ENCODE measurements around the gene GNB3. TPM values are rescaled to one million over a fixed set of nuclear protein-coding genes. Genes with fewer than 3 reads are reported as not detected.

GNB3 gene
- total RNA-seq, 1 experiment from 2014 or later = 14.0 TPM

DNA sequence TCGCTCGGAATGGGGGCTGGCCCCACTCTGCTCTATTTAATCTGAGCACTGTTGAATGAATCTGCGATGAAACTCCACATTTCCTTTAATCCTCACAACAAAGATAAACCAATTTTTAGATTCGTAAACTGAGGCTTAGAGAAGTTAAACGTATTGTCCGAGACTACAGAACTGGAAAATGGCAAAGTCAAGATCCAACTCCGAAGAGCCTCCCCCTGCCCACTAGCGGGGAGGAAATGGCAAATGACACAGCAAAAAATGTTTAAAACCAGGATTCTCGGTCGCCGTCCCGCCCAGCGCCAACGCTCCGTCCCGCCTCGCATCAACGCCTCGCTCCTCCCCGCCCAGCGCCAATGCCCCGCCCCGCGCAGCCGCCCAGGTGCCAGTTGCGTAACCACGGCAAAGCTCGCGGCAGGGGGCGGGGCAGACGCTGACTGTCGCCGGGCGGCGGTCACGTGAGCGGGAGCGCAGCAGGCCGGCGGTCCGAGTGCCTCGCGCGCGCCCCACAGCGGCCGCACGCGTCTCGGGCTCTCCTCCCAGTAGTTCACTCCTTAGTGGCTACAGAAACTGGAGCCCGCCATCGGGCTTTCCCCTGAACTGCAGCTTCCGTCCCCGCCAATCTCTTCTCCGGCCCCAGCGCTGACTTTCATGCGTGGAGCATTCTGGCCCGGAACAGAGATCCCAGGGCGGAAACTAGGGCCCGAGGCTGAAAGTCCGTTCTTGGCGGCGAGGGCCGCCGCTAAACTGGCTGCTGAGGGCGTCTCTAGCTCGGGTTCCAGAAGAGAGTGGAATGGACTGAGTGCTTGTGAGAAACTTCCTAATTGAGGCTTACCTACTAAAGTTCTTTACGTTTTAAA is 50.3 kb downstream of the GNB3 start (continued):
- TF ChIP-seq ZNF232 (CRISPR knock-in tag; IDR thresholded peaks at IDR 0.05) = 0 out of 2 replicates have a peak, but pooled peaks have one; percentile 73
- 0 out of 2 replicates have a peak, but pooled peaks have one; percentile 65 for TF ChIP-seq CBFB (CRISPR knock-in tag; IDR thresholded peaks at IDR 0.05; ENCODE audit: low read depth)
- peak; percentile 56; the same call in 1 of the 2 replicates for TF ChIP-seq GABPB1 (CRISPR knock-in tag; IDR thresholded peaks at IDR 0.05)
- no peak for TF ChIP-seq JUN (CRISPR knock-in tag; IDR thresholded peaks at IDR 0.05)
- TF ChIP-seq NFYB (CRISPR knock-in tag; conservative IDR thresholded peaks at IDR 0.05; ENCODE audit: low read depth) = no peak
- 0 out of 2 replicates have a peak, but pooled peaks have one; percentile 56 for TF ChIP-seq ZNF416 (CRISPR knock-in tag; IDR thresholded peaks at IDR 0.05)
- TF ChIP-seq, protein P1, sequence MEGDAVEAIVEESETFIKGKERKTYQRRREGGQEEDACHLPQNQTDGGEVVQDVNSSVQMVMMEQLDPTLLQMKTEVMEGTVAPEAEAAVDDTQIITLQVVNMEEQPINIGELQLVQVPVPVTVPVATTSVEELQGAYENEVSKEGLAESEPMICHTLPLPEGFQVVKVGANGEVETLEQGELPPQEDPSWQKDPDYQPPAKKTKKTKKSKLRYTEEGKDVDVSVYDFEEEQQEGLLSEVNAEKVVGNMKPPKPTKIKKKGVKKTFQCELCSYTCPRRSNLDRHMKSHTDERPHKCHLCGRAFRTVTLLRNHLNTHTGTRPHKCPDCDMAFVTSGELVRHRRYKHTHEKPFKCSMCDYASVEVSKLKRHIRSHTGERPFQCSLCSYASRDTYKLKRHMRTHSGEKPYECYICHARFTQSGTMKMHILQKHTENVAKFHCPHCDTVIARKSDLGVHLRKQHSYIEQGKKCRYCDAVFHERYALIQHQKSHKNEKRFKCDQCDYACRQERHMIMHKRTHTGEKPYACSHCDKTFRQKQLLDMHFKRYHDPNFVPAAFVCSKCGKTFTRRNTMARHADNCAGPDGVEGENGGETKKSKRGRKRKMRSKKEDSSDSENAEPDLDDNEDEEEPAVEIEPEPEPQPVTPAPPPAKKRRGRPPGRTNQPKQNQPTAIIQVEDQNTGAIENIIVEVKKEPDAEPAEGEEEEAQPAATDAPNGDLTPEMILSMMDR (IDR thresholded peaks at IDR 0.05) = peak; percentile 35
- TF ChIP-seq, protein P2, sequence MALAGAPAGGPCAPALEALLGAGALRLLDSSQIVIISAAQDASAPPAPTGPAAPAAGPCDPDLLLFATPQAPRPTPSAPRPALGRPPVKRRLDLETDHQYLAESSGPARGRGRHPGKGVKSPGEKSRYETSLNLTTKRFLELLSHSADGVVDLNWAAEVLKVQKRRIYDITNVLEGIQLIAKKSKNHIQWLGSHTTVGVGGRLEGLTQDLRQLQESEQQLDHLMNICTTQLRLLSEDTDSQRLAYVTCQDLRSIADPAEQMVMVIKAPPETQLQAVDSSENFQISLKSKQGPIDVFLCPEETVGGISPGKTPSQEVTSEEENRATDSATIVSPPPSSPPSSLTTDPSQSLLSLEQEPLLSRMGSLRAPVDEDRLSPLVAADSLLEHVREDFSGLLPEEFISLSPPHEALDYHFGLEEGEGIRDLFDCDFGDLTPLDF (CRISPR knock-in tag; IDR thresholded peaks at IDR 0.05) = 0 out of 2 replicates have a peak, but pooled peaks have one; percentile 28
- TF ChIP-seq, protein P3, sequence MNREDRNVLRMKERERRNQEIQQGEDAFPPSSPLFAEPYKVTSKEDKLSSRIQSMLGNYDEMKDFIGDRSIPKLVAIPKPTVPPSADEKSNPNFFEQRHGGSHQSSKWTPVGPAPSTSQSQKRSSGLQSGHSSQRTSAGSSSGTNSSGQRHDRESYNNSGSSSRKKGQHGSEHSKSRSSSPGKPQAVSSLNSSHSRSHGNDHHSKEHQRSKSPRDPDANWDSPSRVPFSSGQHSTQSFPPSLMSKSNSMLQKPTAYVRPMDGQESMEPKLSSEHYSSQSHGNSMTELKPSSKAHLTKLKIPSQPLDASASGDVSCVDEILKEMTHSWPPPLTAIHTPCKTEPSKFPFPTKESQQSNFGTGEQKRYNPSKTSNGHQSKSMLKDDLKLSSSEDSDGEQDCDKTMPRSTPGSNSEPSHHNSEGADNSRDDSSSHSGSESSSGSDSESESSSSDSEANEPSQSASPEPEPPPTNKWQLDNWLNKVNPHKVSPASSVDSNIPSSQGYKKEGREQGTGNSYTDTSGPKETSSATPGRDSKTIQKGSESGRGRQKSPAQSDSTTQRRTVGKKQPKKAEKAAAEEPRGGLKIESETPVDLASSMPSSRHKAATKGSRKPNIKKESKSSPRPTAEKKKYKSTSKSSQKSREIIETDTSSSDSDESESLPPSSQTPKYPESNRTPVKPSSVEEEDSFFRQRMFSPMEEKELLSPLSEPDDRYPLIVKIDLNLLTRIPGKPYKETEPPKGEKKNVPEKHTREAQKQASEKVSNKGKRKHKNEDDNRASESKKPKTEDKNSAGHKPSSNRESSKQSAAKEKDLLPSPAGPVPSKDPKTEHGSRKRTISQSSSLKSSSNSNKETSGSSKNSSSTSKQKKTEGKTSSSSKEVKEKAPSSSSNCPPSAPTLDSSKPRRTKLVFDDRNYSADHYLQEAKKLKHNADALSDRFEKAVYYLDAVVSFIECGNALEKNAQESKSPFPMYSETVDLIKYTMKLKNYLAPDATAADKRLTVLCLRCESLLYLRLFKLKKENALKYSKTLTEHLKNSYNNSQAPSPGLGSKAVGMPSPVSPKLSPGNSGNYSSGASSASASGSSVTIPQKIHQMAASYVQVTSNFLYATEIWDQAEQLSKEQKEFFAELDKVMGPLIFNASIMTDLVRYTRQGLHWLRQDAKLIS (CRISPR knock-in tag; IDR thresholded peaks at IDR 0.05; ENCODE audit: borderline replicate concordance) = peak; percentile 80; the same call in 1 of the 2 replicates
- TF ChIP-seq, protein P4, sequence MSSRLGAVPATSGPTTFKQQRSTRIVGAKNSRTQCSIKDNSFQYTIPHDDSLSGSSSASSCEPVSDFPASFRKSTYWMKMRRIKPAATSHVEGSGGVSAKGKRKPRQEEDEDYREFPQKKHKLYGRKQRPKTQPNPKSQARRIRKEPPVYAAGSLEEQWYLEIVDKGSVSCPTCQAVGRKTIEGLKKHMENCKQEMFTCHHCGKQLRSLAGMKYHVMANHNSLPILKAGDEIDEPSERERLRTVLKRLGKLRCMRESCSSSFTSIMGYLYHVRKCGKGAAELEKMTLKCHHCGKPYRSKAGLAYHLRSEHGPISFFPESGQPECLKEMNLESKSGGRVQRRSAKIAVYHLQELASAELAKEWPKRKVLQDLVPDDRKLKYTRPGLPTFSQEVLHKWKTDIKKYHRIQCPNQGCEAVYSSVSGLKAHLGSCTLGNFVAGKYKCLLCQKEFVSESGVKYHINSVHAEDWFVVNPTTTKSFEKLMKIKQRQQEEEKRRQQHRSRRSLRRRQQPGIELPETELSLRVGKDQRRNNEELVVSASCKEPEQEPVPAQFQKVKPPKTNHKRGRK (CRISPR knock-in tag; IDR thresholded peaks at IDR 0.05; ENCODE audit: borderline replicate concordance) = no peak
- TF ChIP-seq, protein P5, sequence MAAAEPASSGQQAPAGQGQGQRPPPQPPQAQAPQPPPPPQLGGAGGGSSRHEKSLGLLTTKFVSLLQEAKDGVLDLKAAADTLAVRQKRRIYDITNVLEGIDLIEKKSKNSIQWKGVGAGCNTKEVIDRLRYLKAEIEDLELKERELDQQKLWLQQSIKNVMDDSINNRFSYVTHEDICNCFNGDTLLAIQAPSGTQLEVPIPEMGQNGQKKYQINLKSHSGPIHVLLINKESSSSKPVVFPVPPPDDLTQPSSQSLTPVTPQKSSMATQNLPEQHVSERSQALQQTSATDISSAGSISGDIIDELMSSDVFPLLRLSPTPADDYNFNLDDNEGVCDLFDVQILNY (CRISPR knock-in tag; IDR thresholded peaks at IDR 0.05) = peak; percentile 98
- TF ChIP-seq SMAD4 (CRISPR knock-in tag; IDR thresholded peaks at IDR 0.05) = no peak
- TF ChIP-seq CREM (CRISPR knock-in tag; IDR thresholded peaks at IDR 0.05) = peak; percentile 72; the same call in 1 of the 2 replicates
- peak; percentile 97 for TF ChIP-seq SP1 (CRISPR knock-in tag; conservative IDR thresholded peaks at IDR 0.05)
- TF ChIP-seq MXD4 (CRISPR knock-in tag; IDR thresholded peaks at IDR 0.05; ENCODE audit: borderline replicate concordance) = no peak
- TF ChIP-seq, protein P6, sequence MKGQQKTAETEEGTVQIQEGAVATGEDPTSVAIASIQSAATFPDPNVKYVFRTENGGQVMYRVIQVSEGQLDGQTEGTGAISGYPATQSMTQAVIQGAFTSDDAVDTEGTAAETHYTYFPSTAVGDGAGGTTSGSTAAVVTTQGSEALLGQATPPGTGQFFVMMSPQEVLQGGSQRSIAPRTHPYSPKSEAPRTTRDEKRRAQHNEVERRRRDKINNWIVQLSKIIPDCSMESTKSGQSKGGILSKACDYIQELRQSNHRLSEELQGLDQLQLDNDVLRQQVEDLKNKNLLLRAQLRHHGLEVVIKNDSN (CRISPR knock-in tag; IDR thresholded peaks at IDR 0.05) = peak; percentile 96
- TF ChIP-seq, protein P7, sequence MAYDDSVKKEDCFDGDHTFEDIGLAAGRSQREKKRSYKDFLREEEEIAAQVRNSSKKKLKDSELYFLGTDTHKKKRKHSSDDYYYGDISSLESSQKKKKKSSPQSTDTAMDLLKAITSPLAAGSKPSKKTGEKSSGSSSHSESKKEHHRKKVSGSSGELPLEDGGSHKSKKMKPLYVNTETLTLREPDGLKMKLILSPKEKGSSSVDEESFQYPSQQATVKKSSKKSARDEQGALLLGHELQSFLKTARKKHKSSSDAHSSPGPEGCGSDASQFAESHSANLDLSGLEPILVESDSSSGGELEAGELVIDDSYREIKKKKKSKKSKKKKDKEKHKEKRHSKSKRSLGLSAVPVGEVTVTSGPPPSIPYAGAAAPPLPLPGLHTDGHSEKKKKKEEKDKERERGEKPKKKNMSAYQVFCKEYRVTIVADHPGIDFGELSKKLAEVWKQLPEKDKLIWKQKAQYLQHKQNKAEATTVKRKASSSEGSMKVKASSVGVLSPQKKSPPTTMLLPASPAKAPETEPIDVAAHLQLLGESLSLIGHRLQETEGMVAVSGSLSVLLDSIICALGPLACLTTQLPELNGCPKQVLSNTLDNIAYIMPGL (CRISPR knock-in tag; IDR thresholded peaks at IDR 0.05) = peak; percentile 86
- 0 out of 2 replicates have a peak, but pooled peaks have one; percentile 42 for TF ChIP-seq ELF4 (CRISPR knock-in tag; IDR thresholded peaks at IDR 0.05; ENCODE audit: low read depth)
- TF ChIP-seq, protein P8, sequence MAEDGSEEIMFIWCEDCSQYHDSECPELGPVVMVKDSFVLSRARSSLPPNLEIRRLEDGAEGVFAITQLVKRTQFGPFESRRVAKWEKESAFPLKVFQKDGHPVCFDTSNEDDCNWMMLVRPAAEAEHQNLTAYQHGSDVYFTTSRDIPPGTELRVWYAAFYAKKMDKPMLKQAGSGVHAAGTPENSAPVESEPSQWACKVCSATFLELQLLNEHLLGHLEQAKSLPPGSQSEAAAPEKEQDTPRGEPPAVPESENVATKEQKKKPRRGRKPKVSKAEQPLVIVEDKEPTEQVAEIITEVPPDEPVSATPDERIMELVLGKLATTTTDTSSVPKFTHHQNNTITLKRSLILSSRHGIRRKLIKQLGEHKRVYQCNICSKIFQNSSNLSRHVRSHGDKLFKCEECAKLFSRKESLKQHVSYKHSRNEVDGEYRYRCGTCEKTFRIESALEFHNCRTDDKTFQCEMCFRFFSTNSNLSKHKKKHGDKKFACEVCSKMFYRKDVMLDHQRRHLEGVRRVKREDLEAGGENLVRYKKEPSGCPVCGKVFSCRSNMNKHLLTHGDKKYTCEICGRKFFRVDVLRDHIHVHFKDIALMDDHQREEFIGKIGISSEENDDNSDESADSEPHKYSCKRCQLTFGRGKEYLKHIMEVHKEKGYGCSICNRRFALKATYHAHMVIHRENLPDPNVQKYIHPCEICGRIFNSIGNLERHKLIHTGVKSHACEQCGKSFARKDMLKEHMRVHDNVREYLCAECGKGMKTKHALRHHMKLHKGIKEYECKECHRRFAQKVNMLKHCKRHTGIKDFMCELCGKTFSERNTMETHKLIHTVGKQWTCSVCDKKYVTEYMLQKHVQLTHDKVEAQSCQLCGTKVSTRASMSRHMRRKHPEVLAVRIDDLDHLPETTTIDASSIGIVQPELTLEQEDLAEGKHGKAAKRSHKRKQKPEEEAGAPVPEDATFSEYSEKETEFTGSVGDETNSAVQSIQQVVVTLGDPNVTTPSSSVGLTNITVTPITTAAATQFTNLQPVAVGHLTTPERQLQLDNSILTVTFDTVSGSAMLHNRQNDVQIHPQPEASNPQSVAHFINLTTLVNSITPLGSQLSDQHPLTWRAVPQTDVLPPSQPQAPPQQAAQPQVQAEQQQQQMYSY (CRISPR knock-in tag; IDR thresholded peaks at IDR 0.05) = peak; percentile 18

Data from WTC11 (cell line).